ENCODE results near the gene CABP7. TPM values are rescaled to one million over a fixed set of nuclear protein-coding genes. Genes with fewer than 3 reads are reported as not detected.
A peak's percentile ranks its signal among the peaks of the same experiment; 100 is the strongest.

Gene CABP7
- polyA plus RNA-seq, 10 donors = 0.07 to 0.21 (median 0.10) TPM; not detected in 1

DNA sequence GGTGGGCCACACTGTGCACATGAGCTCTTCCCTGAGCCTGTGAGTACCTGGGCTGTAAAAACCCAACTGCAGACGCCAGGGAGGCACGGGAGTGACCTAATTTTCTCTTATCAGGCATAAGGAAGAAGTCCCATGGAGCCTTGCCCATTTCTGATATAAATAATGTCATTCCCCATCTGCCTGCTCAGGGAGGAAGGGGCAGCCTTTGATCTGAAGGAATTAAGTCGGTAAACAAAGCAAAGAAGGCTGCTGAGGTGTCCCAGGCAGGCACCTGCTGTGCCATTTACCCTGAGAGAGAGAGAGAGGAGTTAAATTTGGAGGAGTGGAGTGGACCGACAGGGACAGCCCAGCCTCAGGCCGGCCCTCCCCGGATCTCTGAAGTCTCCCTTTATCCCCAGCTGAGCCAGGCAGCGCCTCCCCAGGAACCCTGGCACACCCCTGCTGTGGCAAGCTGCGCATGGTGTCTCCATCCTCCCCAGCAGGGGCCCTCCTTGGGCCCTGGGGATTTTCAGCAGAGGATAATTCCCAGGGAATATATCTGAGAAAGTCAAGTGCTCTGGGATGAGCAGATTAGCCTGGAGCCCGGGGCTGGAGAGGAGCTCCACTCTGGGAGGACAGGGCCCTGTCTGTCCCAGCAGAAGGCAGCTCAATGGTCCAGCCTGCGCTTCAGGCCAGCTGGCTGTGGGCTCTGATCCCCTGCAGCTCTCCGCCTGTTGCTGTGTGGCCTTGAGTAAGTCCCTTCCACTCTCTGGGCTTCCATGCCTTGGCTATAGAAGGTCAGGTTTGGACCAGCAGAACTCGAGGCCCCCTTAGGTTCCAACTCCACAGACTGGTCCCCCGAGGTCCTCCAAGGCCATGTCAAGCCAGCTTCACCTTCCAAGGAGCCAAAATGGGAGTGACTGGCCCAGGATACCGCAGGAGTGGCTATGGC, 17.5 kb upstream of the CABP7 start:
- DNase-seq = no peak

DNA sequence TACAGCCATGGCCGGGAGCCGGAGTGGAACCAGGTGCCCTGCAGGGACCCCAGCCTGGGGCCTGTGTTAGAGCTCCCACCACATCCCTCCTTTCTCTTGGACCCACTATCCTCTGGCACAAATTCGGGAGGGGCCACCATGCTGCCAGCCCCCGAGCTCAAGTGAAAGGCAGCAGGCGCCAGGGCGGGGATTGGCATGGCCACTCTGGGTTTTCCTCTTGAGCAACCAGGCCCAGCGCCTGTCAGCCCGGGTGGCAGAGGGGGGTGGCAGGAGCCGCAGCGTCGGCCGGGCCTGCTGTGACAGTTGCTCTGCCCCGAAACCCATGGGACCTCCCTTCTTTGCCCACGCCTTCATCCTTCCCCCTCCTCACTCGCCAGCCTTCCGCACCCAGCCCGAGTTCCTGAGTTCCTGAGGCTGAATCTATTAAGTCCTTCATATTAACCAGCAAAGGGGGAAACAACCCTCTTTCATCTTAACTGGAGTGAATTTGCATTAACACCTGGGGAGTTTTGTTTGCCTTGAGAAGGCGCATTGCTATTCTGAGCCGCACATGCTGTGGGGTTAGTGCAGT, 16.8 kb upstream of the CABP7 start:
- no peak for DNase-seq

DNA sequence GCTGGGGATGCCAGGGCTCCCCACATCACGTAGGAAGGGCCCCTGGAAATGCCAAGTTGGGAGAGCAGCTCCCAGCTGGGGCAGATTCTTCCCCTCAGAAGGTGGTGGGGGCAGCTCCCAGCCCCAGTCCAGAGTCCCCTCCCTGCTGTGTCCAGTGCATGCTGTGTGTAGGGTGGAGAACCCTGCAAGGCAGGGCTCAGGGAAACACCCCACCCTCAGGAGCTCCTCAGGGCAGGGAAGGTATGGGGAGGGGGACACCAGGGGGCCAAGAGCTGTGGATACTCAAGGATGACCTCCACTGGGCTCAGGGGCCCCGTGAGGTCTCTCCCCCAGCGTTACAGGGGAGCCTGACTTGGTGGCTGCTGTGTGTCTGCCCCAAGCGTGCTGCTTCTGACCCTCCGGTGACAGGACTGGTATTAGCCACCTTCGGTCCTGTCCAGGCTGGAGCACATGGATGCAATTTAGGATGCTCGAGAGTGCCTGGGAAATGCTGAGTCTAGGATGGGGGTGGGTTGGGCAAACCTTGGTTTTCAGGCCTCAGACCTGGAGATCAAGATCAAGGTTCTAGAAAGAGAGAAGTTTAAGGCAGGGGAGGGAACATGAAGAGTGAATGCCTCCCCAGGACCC, 16.1 kb upstream of the CABP7 start:
- DNase-seq = no peak

GRCh38 chr22:29704528-29705285, 15.1 kb upstream of the CABP7 start:
- DNase-seq = peak in 1 of 3 donors; percentile 63

GRCh38 chr22:29705651-29706050, 14.2 kb upstream of the CABP7 start:
- no peak for DNase-seq

- DNase-seq = no peak
Measured at GRCh38 chr22:29706486-29706885, 13.3 kb upstream of the CABP7 start.

- no peak for DNase-seq
Measured at GRCh38 chr22:29707010-29707409, 12.8 kb upstream of the CABP7 start.

GRCh38 chr22:29707471-29707870, 12.3 kb upstream of the CABP7 start:
- no peak for DNase-seq

GRCh38 chr22:29710193-29710592, 9.6 kb upstream of the CABP7 start:
- no peak for DNase-seq

- DNase-seq = peak; percentile 62 to 67 (median 67)
Measured at GRCh38 chr22:29710922-29711593, 8.7 kb upstream of the CABP7 start.

DNA sequence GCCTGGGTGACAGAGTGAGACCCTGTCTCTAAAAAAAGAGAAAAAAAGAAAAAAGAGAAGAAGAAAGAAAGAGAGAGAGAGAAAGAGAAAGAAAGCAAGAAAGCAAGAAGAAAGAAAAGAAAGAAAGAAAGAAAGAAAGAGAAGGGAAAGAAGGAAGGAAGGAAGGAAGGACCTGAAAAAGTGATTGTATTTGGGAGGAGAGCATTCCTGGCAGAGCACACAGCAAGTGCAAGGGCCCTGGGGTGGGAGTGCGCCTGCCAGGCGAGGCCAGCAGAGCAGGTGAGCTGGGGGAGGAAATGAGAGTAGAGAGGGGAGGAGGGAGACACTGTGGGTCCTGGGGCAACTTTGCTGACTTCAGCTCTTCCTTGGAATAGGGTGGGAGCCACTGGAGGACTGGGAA, 7.7 kb upstream of the CABP7 start:
- no peak for DNase-seq

DNA sequence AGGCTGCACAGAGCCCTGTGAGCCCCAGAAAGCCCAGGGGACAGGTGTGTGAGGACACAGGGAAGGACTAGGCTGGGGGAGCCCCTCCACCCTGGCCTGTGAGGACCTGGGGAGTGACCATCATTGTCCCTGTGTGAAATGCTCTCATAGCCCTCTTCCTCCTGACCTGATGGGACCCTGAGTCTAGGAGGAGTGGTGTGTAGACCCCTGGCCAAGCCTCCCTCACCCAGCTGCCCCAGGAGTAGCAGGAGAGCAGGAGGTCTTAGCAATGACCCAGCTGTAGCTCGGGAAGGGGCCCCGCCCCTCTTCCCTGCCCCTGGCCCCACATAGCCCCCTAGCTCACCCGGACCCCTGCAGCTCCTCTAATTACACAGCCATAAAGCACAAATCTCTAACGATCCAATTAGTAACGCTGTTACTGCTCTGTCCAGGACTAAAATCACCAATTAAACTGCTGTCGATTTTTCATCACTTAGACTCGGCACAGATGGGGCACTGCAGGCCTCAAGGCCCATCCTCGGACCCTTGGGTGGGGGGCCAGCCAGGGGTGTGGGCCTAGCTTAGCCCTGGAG, 6.6 kb upstream of the CABP7 start:
- no peak for DNase-seq

DNA sequence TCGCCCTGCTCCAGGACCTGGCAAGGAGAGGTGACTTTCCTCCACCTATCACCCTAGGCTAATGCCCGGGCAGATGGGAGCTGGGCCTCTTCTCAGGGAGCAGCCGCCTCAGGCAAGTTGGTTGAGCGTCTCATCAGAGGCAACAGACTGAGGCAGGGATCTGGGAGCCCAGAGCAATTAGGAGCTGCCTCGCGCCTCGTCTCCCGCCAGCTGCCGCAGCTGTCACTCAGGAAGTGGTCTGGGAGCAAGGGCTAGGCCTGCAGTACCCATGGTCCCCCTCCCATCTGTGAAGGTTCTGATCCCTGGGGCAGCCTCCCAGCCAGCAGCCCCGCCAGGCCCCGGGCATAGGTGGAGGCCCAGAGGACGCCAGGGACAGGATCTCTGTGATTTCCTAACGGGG, 4.6 kb upstream of the CABP7 start:
- DNase-seq = no peak

- DNase-seq = no peak
Measured at GRCh38 chr22:29715705-29716104, 4.1 kb upstream of the CABP7 start.

GRCh38 chr22:29716814-29717545, 2.8 kb upstream of the CABP7 start:
- peak; percentile 68 to 90 (median 87) for DNase-seq

GRCh38 chr22:29717789-29718188, 2.0 kb upstream of the CABP7 start:
- DNase-seq = no peak

DNA sequence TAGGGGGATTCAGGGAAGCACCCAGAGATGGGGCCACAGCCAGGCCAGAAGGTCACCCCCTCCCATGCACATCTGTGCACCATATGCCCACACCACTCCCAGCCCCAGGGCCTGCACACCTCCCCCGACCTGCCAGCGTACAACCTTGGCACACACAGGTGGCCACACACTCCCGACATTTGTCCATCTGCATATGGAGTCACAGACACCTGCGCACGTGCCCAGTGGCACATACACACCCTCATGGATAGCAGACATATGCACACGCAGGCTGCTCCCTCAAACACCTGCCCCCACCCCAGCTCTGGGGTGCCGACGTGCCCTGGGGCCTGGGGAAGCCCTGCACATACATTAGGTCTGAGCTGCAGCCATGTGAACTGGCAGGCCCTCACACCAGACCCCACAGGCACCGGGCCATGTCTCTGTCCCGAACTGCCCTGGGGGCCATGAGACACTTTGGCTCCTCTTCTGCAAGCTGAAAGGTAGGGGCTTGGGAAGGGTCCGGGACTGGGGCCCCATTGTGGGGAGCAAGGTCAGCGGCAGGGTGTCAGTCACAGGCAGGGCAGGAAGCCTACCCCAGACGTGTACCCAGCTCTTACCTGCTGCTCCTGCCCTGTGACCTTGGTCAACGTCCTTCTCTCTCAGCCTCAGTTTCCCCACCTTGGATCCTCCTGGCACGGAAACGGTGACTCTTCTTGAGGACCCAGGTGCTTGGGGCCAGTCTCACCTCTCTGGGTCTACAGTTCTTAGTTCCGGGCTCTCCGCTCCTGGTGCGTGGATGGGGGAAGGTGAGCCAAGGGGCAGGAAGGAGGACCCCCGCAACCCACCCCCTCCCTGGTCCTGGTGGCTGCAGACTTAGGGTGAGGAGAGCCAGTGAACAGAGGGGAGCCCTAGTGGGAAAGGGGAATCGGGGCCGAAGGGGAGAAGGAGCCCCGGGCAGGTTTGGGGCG, 579 bp upstream of the CABP7 start:
- no peak for DNase-seq

DNA sequence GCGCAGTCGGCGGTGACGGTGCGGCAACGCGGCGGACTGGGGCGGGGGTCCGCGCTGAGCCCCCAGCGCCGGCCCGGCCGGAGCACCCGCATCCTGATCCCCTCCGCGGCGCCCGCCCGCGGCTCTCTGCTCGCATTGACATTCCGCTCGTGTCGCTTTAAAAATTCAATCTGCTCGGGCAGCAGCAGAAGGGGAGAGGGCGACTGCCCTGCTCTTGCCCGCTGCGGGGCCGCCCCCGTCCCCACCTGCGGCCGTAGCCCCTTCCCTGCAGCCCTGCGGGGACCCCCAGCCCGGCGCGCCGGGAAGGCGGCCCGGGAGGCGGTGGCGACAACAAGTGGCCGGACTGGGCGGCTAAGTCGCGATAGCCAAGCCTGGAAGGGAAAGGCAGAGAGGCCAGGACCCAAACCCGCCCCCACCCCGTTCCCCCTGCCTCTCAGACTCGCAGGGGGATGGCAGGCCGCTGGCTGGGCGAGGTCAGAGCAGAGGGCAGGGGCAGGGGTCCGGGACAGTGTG, 1.1 kb downstream of the CABP7 start:
- no peak for DNase-seq

- no peak for DNase-seq
Measured at GRCh38 chr22:29722151-29722550, 2.3 kb downstream of the CABP7 start.
